ENCODE measurements around the gene MICOS13.

MICOS13 gene

GRCh38 chr19:5665781-5666513, 14.4 kb downstream of the MICOS13 start:
- no peak for DNase-seq

DNA sequence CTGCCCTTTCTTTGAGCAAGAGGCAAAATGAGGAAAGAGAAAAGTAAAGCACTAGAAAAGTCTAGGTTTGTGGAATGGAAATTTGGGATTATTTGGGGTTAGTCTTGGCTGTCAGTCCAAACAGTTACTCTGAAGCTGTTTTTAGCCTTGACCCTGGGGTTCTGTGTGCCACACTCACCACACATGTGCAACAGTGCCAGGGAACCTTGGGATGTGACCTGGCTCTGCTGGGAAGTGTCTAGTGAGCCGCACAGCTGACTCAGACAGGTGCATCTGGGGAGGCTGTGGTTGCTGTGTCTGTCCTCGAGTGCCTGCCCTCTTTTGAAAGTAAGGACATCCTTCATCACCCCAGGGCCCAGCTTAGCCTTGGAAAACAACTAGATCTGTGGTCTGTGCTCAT, 15.8 kb downstream of the MICOS13 start:
- DNase-seq, result no peak

GRCh38 chr19:5663904-5664303, 16.4 kb downstream of the MICOS13 start:
- no peak for DNase-seq

- no peak for DNase-seq
Observed at GRCh38 chr19:5661483-5661882, 18.8 kb downstream of the MICOS13 start.

- DNase-seq, result no peak
Observed at GRCh38 chr19:5655412-5655811, 24.9 kb downstream of the MICOS13 start.

DNA sequence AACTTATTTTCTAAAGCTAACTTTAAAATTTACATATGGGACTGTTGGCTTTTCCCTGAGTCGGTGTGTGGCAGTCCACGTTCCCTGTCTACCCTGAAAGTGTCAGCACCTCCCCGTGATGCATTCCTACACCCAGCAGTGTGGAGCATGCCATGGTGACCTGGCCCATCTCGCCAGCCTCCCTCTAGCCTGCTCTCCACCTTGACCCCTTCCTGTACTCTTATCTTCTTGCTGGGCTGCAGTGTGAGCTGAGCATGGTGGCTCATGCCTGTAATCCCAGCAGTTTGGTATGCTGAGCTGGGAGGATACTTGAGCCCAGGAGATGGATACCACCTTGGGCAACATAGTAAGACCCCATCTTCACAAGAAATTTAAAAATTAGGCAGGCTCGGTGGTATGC, 25.4 kb downstream of the MICOS13 start:
- no peak for DNase-seq

- no peak for DNase-seq
Observed at GRCh38 chr19:5652261-5652660, 28.1 kb downstream of the MICOS13 start.

DNA sequence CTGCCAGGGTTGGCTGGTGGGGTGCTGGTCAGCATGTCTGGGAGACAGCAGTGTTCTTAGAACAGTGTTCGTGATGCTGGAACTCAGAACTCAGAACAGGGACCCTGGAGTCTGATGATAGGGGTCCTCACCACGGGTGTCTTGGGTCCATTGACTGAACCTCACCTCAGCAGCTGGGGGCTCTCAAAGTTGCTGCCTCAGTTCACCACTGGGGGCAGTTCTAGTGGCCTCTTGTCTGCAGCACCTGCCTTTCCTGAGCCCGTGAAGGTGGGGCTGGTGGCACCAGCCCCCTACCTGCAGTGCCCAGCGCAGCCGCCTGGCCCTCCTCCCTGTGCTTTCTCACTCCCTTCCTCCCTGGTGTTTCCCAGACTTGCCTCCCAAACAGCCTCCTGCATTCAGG, 29.0 kb downstream of the MICOS13 start:
- DNase-seq, result no peak

GRCh38 chr19:5648464-5648863, 31.9 kb downstream of the MICOS13 start:
- DNase-seq, result no peak

- no peak for DNase-seq
Observed at GRCh38 chr19:5646703-5647102, 33.6 kb downstream of the MICOS13 start.

- DNase-seq, result no peak
Observed at GRCh38 chr19:5645409-5645808, 34.9 kb downstream of the MICOS13 start.

- no peak for DNase-seq
Observed at GRCh38 chr19:5644037-5644436, 36.3 kb downstream of the MICOS13 start.

DNA sequence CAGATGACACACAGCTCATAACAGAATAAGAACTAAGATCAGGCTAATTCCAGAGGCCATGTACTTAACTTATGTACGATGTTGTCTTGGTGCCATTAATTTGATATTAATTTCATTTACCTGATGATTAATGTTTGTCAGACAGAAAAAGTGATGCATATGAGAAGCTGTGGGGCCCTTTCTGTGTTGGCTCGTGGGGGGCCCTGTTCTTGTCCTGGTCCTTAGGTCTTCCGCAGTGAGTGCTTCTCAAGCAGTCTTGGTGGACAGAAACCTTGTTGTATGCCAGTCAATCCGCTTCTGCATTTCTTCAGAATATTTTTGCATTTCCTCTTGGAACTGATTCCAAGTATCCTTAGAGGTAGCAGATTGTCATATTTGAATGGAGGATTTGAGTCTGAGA, 37.3 kb downstream of the MICOS13 start:
- no peak for DNase-seq

DNA sequence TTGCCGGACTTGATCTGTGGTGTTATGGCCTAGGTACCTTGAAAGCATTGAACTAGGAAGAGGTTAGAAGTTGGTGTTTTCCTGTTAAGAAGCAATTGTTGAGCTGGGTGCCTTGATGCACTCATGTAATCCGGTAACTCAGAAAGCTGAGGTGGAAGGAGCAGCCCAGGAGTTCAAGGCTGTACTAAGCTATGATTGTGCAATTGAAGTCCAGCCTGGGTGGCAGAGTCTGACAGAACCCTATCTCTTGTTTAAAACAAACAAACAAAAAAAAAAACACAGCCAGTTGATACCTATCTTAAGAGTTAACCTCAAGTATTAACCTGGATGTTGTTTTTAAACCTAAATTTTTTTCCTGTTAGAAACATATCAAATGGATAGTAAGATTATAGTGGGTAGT, 38.1 kb downstream of the MICOS13 start:
- DNase-seq, result no peak

GRCh38 chr19:5641171-5641570, 39.1 kb downstream of the MICOS13 start:
- DNase-seq, result no peak

DNA sequence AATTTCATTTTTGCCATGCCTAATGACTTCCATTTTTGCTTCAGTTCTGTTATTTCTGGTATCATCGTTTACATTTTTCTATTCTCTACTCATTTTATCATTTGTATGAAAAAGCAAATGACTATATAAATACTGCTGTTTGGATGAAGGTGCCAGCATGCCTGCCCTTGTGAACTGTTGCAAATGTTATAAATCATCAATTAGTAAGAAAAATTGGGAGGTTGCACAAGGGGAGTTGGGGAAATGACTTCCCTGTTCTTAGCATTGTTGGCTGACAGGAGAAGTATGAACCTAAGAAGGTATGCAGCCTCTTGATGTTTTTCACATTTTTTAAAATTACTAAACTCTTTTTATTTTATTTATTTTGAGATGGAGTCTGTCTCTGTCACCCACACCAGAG, 42.3 kb downstream of the MICOS13 start:
- DNase-seq, result no peak

DNA sequence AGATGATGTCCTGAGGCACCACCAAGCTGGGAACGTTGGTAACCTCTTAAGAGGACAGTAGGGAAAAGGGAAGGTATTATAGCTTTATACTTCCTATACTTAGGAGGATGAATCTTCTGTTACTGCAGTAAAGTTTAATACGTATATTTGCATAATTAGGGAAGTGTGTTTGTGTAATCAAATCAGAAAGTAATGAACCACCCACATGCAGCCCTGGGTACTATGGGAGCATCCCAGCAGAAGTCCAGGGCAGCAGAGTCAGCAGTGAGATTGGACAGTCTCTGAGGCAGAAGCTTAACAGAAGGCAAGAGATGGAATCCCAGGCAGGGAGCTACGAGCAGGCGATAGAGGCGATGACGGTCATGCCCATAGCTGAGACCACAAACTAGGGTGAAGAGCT, 44.9 kb downstream of the MICOS13 start:
- no peak for DNase-seq

GRCh38 chr19:5632657-5633056, 47.7 kb downstream of the MICOS13 start:
- DNase-seq, result no peak

DNA sequence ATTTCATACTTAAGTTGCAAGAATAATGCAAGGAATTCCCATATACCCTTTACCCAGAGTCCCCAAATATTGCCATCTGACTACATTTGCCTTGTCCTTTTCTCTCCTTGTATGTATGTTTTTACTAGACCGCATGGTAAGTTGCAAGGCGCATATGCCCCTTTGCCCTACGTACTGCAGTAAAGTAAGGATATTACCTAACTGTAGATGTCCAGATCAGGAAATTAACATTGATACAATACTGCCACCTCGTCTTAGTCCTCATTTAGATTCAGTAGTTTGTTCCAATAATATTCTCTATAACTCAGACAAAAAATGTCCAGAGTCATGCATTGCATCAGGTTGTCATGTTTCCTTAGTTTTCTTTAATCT, 48.1 kb downstream of the MICOS13 start:
- no peak for DNase-seq

DNA sequence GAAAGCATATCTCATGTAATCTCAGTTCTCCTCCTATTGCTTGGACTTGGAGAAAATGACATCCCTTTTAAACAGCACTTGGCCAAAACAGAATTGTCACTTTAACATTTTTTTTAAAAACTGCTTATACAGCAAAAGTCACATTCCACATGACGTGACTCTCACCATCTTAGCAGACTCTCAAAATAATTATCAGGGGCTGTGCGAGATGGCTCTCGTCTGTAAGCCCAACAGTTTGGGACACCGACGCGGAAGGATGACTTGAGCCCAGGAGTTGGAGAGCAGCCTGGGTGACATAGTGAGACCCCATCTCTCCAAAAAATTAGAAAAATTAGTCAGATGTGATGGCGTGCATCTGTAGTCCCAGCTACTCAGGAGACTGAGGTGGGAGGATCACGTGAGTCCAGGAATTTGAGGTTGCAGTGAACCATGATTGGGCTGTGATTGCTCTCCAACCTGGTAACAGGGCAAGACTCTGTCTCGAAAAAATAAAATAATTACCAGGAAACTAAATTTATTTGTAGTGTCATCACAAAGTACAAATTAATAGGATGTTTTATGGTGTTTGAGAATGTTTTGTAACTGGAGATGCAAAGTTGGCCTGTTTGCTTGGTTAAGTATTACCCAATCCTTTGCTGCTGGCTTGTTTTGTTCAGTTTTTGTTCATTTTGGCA, 48.6 kb downstream of the MICOS13 start:
- no peak for DNase-seq

- DNase-seq, result peak; percentile 23 to 38
Observed at GRCh38 chr19:5628919-5629481, 51.3 kb downstream of the MICOS13 start.

- no peak for DNase-seq
Observed at GRCh38 chr19:5628461-5628860, 51.9 kb downstream of the MICOS13 start.
